K562 (cell line): ENCODE data around the gene ARHGDIA. TPM values are rescaled to one million over a fixed set of nuclear protein-coding genes. Genes with fewer than 3 reads are reported as not detected.

Source experiments
- ATF4 ChIP-seq: fragments of 450-650 bp; formaldehyde crosslinking; IDR thresholded peaks from 2 replicates; pipeline ENCODE4 v1.4.0; 2022; ENCODE audit warnings: mild to moderate bottlenecking, moderate library complexity
- BRD4 ChIP-seq: fragments of 200-600 bp; sonication (generic); IDR thresholded peaks from 2 replicates; pipeline ENCODE4 v1.6.1; 2017; ENCODE audit warnings: inconsistent platforms
- C11orf30 ChIP-seq: fragments of 450-650 bp; IDR thresholded peaks from 2 replicates; pipeline ENCODE4 v1.6.1; 2016; ENCODE audit warnings: low read depth, mild to moderate bottlenecking
- E2F4 ChIP-seq: sonication (generic); formaldehyde crosslinking; IDR thresholded peaks from 2 replicates; pipeline ENCODE4 v1.8.0; 2022; ENCODE audit warnings: mild to moderate bottlenecking, low read depth, missing genetic modification reagents
- FIP1L1 ChIP-seq: fragments of 200-400 bp; formaldehyde crosslinking; IDR thresholded peaks from 2 replicates; pipeline ENCODE4 v1.6.1; 2018; ENCODE audit warnings: mild to moderate bottlenecking, low read depth, low read length; ENCODE audit not compliant: poor library complexity, severe bottlenecking
- IRF1 ChIP-seq: sonication (generic); formaldehyde crosslinking; IDR thresholded peaks from 2 replicates; pipeline ENCODE4 v1.8.0; 2022; ENCODE audit warnings: missing genetic modification reagents, mild to moderate bottlenecking, borderline replicate concordance
- MTF1 ChIP-seq: fragments of 250-450 bp; sonication (Bioruptor Pico); IDR thresholded peaks from 2 replicates; pipeline ENCODE4 v1.9.0; 2021; ENCODE audit warnings: moderate library complexity, mild to moderate bottlenecking, inconsistent platforms, borderline replicate concordance
- MYBL2 ChIP-seq, 2 experiments: fragments of 450-650 bp in 1 of 2; sonication (generic) in 1 of 2; formaldehyde crosslinking in 1 of 2; IDR thresholded peaks; 2 replicates each; pipeline versions ENCODE4 v1.6.1 to v1.8.1; 2017 to 2022; ENCODE audit warnings: borderline replicate concordance in 1 of 2, inconsistent platforms in 1 of 2, low read depth in 1 of 2, mild to moderate bottlenecking in 1 of 2, missing genetic modification reagents in 1 of 2, moderate library complexity in 1 of 2
- PATZ1 ChIP-seq: fragments of 250-450 bp; sonication (Bioruptor Pico); IDR thresholded peaks from 2 replicates; pipeline ENCODE4 v1.5.0; 2020; ENCODE audit warnings: mild to moderate bottlenecking, borderline replicate concordance
- PCBP1 ChIP-seq: fragments of 200-400 bp; formaldehyde crosslinking; IDR thresholded peaks from 2 replicates; pipeline ENCODE4 v1.6.1; 2018; ENCODE audit warnings: mild to moderate bottlenecking, low read depth, low read length; ENCODE audit not compliant: poor library complexity, severe bottlenecking
- PKNOX1 ChIP-seq: fragments of 450-650 bp; IDR thresholded peaks from 2 replicates; pipeline ENCODE4 v1.6.1; 2016
- RAD21 ChIP-seq, 2 experiments: fragments of 250-450 bp in 1 of 2; fragments of 450-650 bp in 1 of 2; sonication (Bioruptor Pico) in 1 of 2; formaldehyde crosslinking in 1 of 2; IDR thresholded peaks in 1 of 2; conservative IDR thresholded peaks in 1 of 2; 2 replicates each; pipeline versions ENCODE4 v1.4.0 to v1.8.0; 2020 to 2022; ENCODE audit warnings: mild to moderate bottlenecking in 2 of 2, moderate library complexity in 1 of 2
- RBM34 ChIP-seq: fragments of 200-400 bp; formaldehyde crosslinking; IDR thresholded peaks from 2 replicates; pipeline ENCODE4 v1.6.1; 2018; ENCODE audit warnings: low read length, borderline replicate concordance; ENCODE audit not compliant: insufficient read depth
- SETDB1 ChIP-seq: IDR thresholded peaks from one replicate; pipeline ENCODE4 v1.6.1; 2012; ENCODE audit warnings: low read length, control low read depth, inconsistent platforms
- SIN3A ChIP-seq, 2 experiments: fragments of 150-350 bp in 1 of 2; IDR thresholded peaks; 2 replicates each; pipeline ENCODE4 v1.6.1; 2011 to 2016; ENCODE audit warnings: borderline replicate concordance in 2 of 2, low read depth in 2 of 2, low read length in 2 of 2, mild to moderate bottlenecking in 2 of 2, moderate library complexity in 2 of 2; ENCODE audit not compliant: control insufficient read depth in 1 of 2
- SUPT5H ChIP-seq: fragments of 450-650 bp; IDR thresholded peaks from 2 replicates; pipeline ENCODE4 v1.6.1; 2016
- ZKSCAN3 ChIP-seq: fragments of 250-450 bp; sonication (Bioruptor Pico); IDR thresholded peaks from 2 replicates; pipeline ENCODE4 v1.4.0; 2020
- ZNF561 ChIP-seq: fragments of 450-650 bp; formaldehyde crosslinking; conservative IDR thresholded peaks from 2 replicates; pipeline ENCODE4 v1.4.0; 2020; ENCODE audit warnings: mild to moderate bottlenecking, moderate library complexity
- ZNF699 ChIP-seq: fragments of 250-450 bp; sonication (Bioruptor Pico); IDR thresholded peaks from 2 replicates; pipeline ENCODE4 v1.8.0; 2021; ENCODE audit warnings: mild to moderate bottlenecking, moderate library complexity; ENCODE audit not compliant: insufficient replicate concordance
- polyA plus RNA-seq, 8 experiments: library from polyadenylated mRNA; depleted of rRNA in 4 of 8; stranded (reverse) in 5 of 8; unstranded in 3 of 8; fragments of >200 nt; fragmentation: Nextera tagmentation in 2 of 8; fragmentation: Illumina TruSeq in 1 of 8; extraction: Ambion mirVana in 2 of 8; extraction: Trizol in 1 of 8; gene quantifications; 2 replicates each; pipeline versions ENCODE4 v1.2.1 to v1.2.3, GENCODE V29; 2011 to 2014; ENCODE audit warnings: inconsistent platforms in 1 of 8, missing spikeins in 1 of 8
- total RNA-seq, 7 experiments: library from RNA; depleted of rRNA in 6 of 7; stranded (reverse); fragments of >200 nt in 6 of 7; fragmentation: Illumina TruSeq in 2 of 7; extraction: Trizol in 2 of 7; gene quantifications; 2 replicates each; pipeline versions ENCODE4 v1.2.1 to v1.2.3, GENCODE V29; 2011 to 2021; ENCODE audit warnings: low replicate concordance in 1 of 7

The ARHGDIA gene
- total and polyA plus RNA-seq, 9 of the 15 experiments (the other 6 are each of a cell fraction or from before 2014, with no cell fraction given), result 9.6 to 340 (median 97.6) TPM

- TF ChIP-seq BRD4 (no peak), ZNF699 (no peak), SIN3A (IDR thresholded peaks at IDR 0.05; ENCODE audit: borderline replicate concordance in 2 of 2, control insufficient read depth in 1 of 2, low read depth in 2 of 2, low read length in 2 of 2) (0 out of 4 replicates have a peak, but pooled peaks of 1 of the 2 experiments have one; percentile 48), PKNOX1 (no peak), ATF4 (no peak), E2F4 (CRISPR knock-in tag) (0 out of 2 replicates have a peak, but pooled peaks have one; percentile 19), SUPT5H (peak; percentile 54), IRF1 (CRISPR knock-in tag) (no peak), RAD21 (CRISPR knock-in tag; conservative IDR thresholded peaks at IDR 0.05 in 1 of 2, IDR thresholded peaks at IDR 0.05 in 1 of 2) (no peak), PCBP1 (peak; percentile 0), PATZ1 (CRISPR knock-in tag) (no peak), ZKSCAN3 (no peak), C11orf30 (no peak), FIP1L1 (peak; percentile 84), SETDB1 (peak; percentile 18), MTF1 (CRISPR knock-in tag) (no peak), ZNF561 (no peak), RBM34 (no peak), MYBL2 (IDR thresholded peaks at IDR 0.05; ENCODE audit: low read depth) (no peak), MYBL2 (CRISPR knock-in tag; IDR thresholded peaks at IDR 0.05; ENCODE audit: borderline replicate concordance) (no peak)
Observed at GRCh38 chr17:81867991-81868673, 3.0 kb downstream of the ARHGDIA start (continued).
